ENCODE results near the gene MGAT4A. TPM values are rescaled to one million over a fixed set of nuclear protein-coding genes. Genes with fewer than 3 reads are reported as not detected.
"Not testable (repeated sequence)": the region's sequence is repeated elsewhere in the genome, so short reads cannot be mapped to it uniquely, and the experiment has no call there.

Gene MGAT4A
- total RNA-seq, 1 experiment from 2014 or later: not detected

GRCh38 chr2:98702858-98703620 is 27.9 kb downstream of the MGAT4A start:
- DNase-seq (ENCODE audit: low read depth): no peak

- DNase-seq (ENCODE audit: low read depth): no peak
Observed at GRCh38 chr2:98702127-98702802, 28.7 kb downstream of the MGAT4A start.

GRCh38 chr2:98701230-98701629 is 29.7 kb downstream of the MGAT4A start:
- DNase-seq (ENCODE audit: low read depth): no peak

GRCh38 chr2:98698896-98699295 is 32.0 kb downstream of the MGAT4A start:
- DNase-seq (ENCODE audit: low read depth): no peak

- no peak for DNase-seq (ENCODE audit: low read depth)
Observed at GRCh38 chr2:98697651-98698337, 33.1 kb downstream of the MGAT4A start.

GRCh38 chr2:98696200-98696599 is 34.7 kb downstream of the MGAT4A start:
- no peak for DNase-seq (ENCODE audit: low read depth)

GRCh38 chr2:98695255-98695654 is 35.7 kb downstream of the MGAT4A start:
- no peak for DNase-seq (ENCODE audit: low read depth)

- DNase-seq (ENCODE audit: low read depth): no peak
Observed at GRCh38 chr2:98693477-98693876, 37.5 kb downstream of the MGAT4A start.

- DNase-seq (ENCODE audit: low read depth): no peak
Observed at GRCh38 chr2:98692090-98693054, 38.6 kb downstream of the MGAT4A start.

GRCh38 chr2:98691303-98691702 is 39.6 kb downstream of the MGAT4A start:
- peak; percentile 33 for DNase-seq (ENCODE audit: low read depth)

GRCh38 chr2:98685930-98686887 is 44.7 kb downstream of the MGAT4A start:
- DNase-seq (ENCODE audit: low read depth): no peak

GRCh38 chr2:98683728-98684127 is 47.2 kb downstream of the MGAT4A start:
- DNase-seq (ENCODE audit: low read depth): no peak

GRCh38 chr2:98676742-98677141 is 54.2 kb downstream of the MGAT4A start:
- DNase-seq (ENCODE audit: low read depth): no peak

- no peak for DNase-seq (ENCODE audit: low read depth)
Observed at GRCh38 chr2:98674233-98674964, 56.5 kb downstream of the MGAT4A start.

GRCh38 chr2:98669675-98670074 is 61.3 kb downstream of the MGAT4A start:
- DNase-seq (ENCODE audit: low read depth): peak; percentile 18

- no peak for DNase-seq (ENCODE audit: low read depth)
Observed at GRCh38 chr2:98665677-98666076, 65.3 kb downstream of the MGAT4A start.

GRCh38 chr2:98664323-98664722 is 66.6 kb downstream of the MGAT4A start:
- DNase-seq (ENCODE audit: low read depth): peak; percentile 3

GRCh38 chr2:98663511-98664090 is 67.3 kb downstream of the MGAT4A start:
- DNase-seq (ENCODE audit: low read depth): no peak

- DNase-seq (ENCODE audit: low read depth): not testable (repeated sequence)
Observed at GRCh38 chr2:98659491-98659840, 71.5 kb downstream of the MGAT4A start.

Data from M059J (cell line).